GM23248 (cell line): ENCODE results near the gene EPHB3. TPM values are rescaled to one million over a fixed set of nuclear protein-coding genes. Genes with fewer than 3 reads are reported as not detected.

ENCODE experiments used
- DNase-seq: peaks from one replicate; pipeline ENCODE4 v3.0.0-alpha.2; 2015
- H2AFZ ChIP-seq: fragments of 200-600 bp; sonication (generic); 2 replicates; pipeline ENCODE4 v1.6.1; 2016; ENCODE audit warnings: antibody characterized with exemption
- H3F3A ChIP-seq: fragments of 200-600 bp; sonication (generic); 2 replicates; pipeline ENCODE4 v1.6.1; 2016; ENCODE audit warnings: mild to moderate bottlenecking, antibody characterized with exemption, mixed run types; ENCODE audit not compliant: insufficient read depth
- H3K27ac ChIP-seq: fragments of 200-600 bp; sonication (generic); 2 replicates; pipeline ENCODE4 v1.5.1; 2016; ENCODE audit warnings: mild to moderate bottlenecking
- H3K27me3 ChIP-seq: fragments of 200-600 bp; sonication (generic); replicated peaks from 2 replicates; pipeline ENCODE4 v1.6.1; 2016; ENCODE audit warnings: mild to moderate bottlenecking; ENCODE audit not compliant: insufficient read depth
- H3K36me3 ChIP-seq: fragments of 200-600 bp; sonication (generic); 2 replicates; pipeline ENCODE4 v1.6.1; 2016; ENCODE audit warnings: low read depth, mild to moderate bottlenecking
- H3K4me1 ChIP-seq: fragments of 200-600 bp; sonication (generic); 2 replicates; pipeline ENCODE4 v1.6.1; 2016; ENCODE audit warnings: mild to moderate bottlenecking; ENCODE audit not compliant: insufficient read depth
- H3K4me2 ChIP-seq: fragments of 200-600 bp; sonication (generic); one replicate; pipeline ENCODE4 v1.6.1; 2016; ENCODE audit warnings: mild to moderate bottlenecking; ENCODE audit not compliant: unreplicated experiment
- H3K4me3 ChIP-seq: fragments of 200-600 bp; sonication (generic); 2 replicates; pipeline ENCODE4 v1.5.1; 2016; ENCODE audit warnings: mild to moderate bottlenecking
- H3K79me2 ChIP-seq: fragments of 200-600 bp; sonication (generic); 2 replicates; pipeline ENCODE4 v1.6.1; 2016; ENCODE audit warnings: mild to moderate bottlenecking; ENCODE audit not compliant: insufficient read depth
- H3K9ac ChIP-seq: fragments of 200-600 bp; sonication (generic); 2 replicates; pipeline ENCODE4 v1.6.1; 2016; ENCODE audit warnings: mild to moderate bottlenecking
- H3K9me2 ChIP-seq: fragments of 200-600 bp; sonication (generic); 2 replicates; pipeline ENCODE4 v1.6.1; 2016; ENCODE audit warnings: mixed run types, mild to moderate bottlenecking, moderate library complexity; ENCODE audit not compliant: insufficient read depth
- H3K9me3 ChIP-seq: fragments of 200-600 bp; sonication (generic); one replicate; pipeline ENCODE4 v1.6.1; 2017; ENCODE audit warnings: low read depth
- H4K20me1 ChIP-seq: fragments of 200-600 bp; sonication (generic); 2 replicates; pipeline ENCODE4 v1.6.0; 2016; ENCODE audit not compliant: insufficient read depth
- EZH2 ChIP-seq: fragments of 200-600 bp; sonication (generic); IDR thresholded peaks from 2 replicates; pipeline ENCODE4 v1.6.1; 2018; ENCODE audit warnings: antibody characterized with exemption, mild to moderate bottlenecking; ENCODE audit not compliant: insufficient read depth, poor library complexity, severe bottlenecking
- EZH2phosphoT487 ChIP-seq: fragments of 200-600 bp; sonication (generic); IDR thresholded peaks from 2 replicates; pipeline ENCODE4 v1.6.1; 2018; ENCODE audit warnings: antibody characterized with exemption, moderate library complexity, mild to moderate bottlenecking, low read depth; ENCODE audit not compliant: insufficient read depth
- WGBS, 2 experiments: methylation state at CpG; one replicate each; pipeline ENCODE4 v1.1.6; 2015 to 2017; ENCODE audit warnings: low lambda C conversion rate in 2 of 2, low coverage in 1 of 2; ENCODE audit errors: missing lambda C conversion rate in 2 of 2; 5-methylcytosine and 5-hydroxymethylcytosine counted together
- in situ Hi-C: fragments of 300-500 bp; cut with MboI; formaldehyde crosslinking; loops from 2 replicates; pipeline ENCODE4 v1.15.0; 2020
- polyA plus RNA-seq: library from polyadenylated mRNA; unstranded; fragments of >200 nt; fragmentation: Nextera tagmentation; extraction: Ambion mirVana; gene quantifications from 2 replicates; pipeline ENCODE4 v1.2.1, GENCODE V29; 2016
- total RNA-seq: library from RNA; depleted of rRNA; stranded (reverse); fragments of >200 nt; shearing (Covaris generic); gene quantifications from 2 replicates; pipeline ENCODE4 v1.2.3, GENCODE V29; 2014

EPHB3 gene
- total and polyA plus RNA-seq, 2 experiments from 2014 or later = 1.7 to 3.0 TPM

GRCh38 chr3:184523825-184524615 is 37.6 kb upstream of the EPHB3 start:
- H3K4me2 ChIP-seq = no peak overlapping the region
- TF ChIP-seq EZH2 = no peak
- TF ChIP-seq EZH2phosphoT487 = no peak
- peak; percentile 87 for DNase-seq
- H3K79me2 ChIP-seq = no peaks in the 10 kb centered on the region
- H3K4me3 ChIP-seq = no peak overlapping the region
- peaks cover 29% of the 10 kb centered on the region for H3K27me3 ChIP-seq
- H4K20me1 ChIP-seq = no peaks in the 10 kb centered on the region
- H3K4me1 ChIP-seq = peaks cover 17% of the 10 kb centered on the region
- WGBS, 2 experiments = 23 to 24% methylated on average over 7 of the region's 7 CpGs
- no peak overlapping the region for H2AFZ ChIP-seq
- no peak overlapping the region for H3K9ac ChIP-seq
- H3F3A ChIP-seq = no peaks in the 10 kb centered on the region
- H3K36me3 ChIP-seq = no peaks in the 10 kb centered on the region
- H3K9me2 ChIP-seq = no peaks in the 10 kb centered on the region
- no peak overlapping the region for H3K27ac ChIP-seq
- in situ Hi-C loops = loop anchor here (10.0 kb wide), 1 partner anchor 149 kb away; the partner anchor contains the start of gene THPO
- no peaks in the 10 kb centered on the region for H3K9me3 ChIP-seq

- H3K27me3 ChIP-seq = peaks cover 33% of the 10 kb centered on the region
- WGBS, 2 experiments = 0 to 1% methylated on average over 7 of the region's 7 CpGs
- peaks cover 17% of the 10 kb centered on the region for H3K4me1 ChIP-seq
- peak overlapping the region; percentile 48 for H3K9ac ChIP-seq
- H3F3A ChIP-seq = no peaks in the 10 kb centered on the region
- H3K79me2 ChIP-seq = no peaks in the 10 kb centered on the region
- peak overlapping the region; percentile 72 for H3K4me3 ChIP-seq
- in situ Hi-C loops = loop anchor here (10.0 to 25.0 kb wide), 2 partner anchors 150 to 613 kb away; partner anchors contain the start of gene THPO
- H4K20me1 ChIP-seq = no peaks in the 10 kb centered on the region
- H3K9me3 ChIP-seq = no peaks in the 10 kb centered on the region
- TF ChIP-seq EZH2phosphoT487 = no peak
- no peak for TF ChIP-seq EZH2
- no peaks in the 10 kb centered on the region for H3K36me3 ChIP-seq
- DNase-seq = peak; percentile 39
- H3K9me2 ChIP-seq = no peaks in the 10 kb centered on the region
- peak overlapping the region; percentile 90 for H3K4me2 ChIP-seq
- no peak overlapping the region for H3K27ac ChIP-seq
- H2AFZ ChIP-seq = peak overlapping the region; percentile 89
Observed at GRCh38 chr3:184524981-184525336, 36.6 kb upstream of the EPHB3 start.

- no peaks in the 10 kb centered on the region for H3K9me2 ChIP-seq
- no peak overlapping the region for H3K27ac ChIP-seq
- peak; percentile 20 for DNase-seq
- no peaks in the 10 kb centered on the region for H3F3A ChIP-seq
- no peaks in the 10 kb centered on the region for H4K20me1 ChIP-seq
- no peaks in the 10 kb centered on the region for H3K9me3 ChIP-seq
- peak overlapping the region; percentile 72 for H3K4me3 ChIP-seq
- peak overlapping the region; percentile 90 for H3K4me2 ChIP-seq
- H3K4me1 ChIP-seq = peaks cover 17% of the 10 kb centered on the region
- 20 to 23% methylated on average over 42 to 58 of the region's 60 CpGs for WGBS, 2 experiments
- no peak for TF ChIP-seq EZH2phosphoT487
- TF ChIP-seq EZH2 = no peak
- H3K27me3 ChIP-seq = peaks cover 36% of the 10 kb centered on the region
- H2AFZ ChIP-seq = peak overlapping the region; percentile 89
- peak overlapping the region; percentile 48 for H3K9ac ChIP-seq
- H3K79me2 ChIP-seq = no peaks in the 10 kb centered on the region
- no peaks in the 10 kb centered on the region for H3K36me3 ChIP-seq
- in situ Hi-C loops = loop anchor here (10.0 to 25.0 kb wide), 2 partner anchors 151 to 613 kb away; partner anchors contain the start of gene THPO
Observed at GRCh38 chr3:184525337-184526087, 36.1 kb upstream of the EPHB3 start.

- H3K4me3 ChIP-seq = no peak overlapping the region
- H3K4me2 ChIP-seq = no peak overlapping the region
- H2AFZ ChIP-seq = no peak overlapping the region
- no peaks in the 10 kb centered on the region for H3K9me2 ChIP-seq
- WGBS, 2 experiments = 69 to 72% methylated on average over 12 of the region's 12 CpGs
- no peak overlapping the region for H3K27ac ChIP-seq
- H3K4me1 ChIP-seq = peaks cover 17% of the 10 kb centered on the region
- H3K9me3 ChIP-seq = no peaks in the 10 kb centered on the region
- no peaks in the 10 kb centered on the region for H3K36me3 ChIP-seq
- H3F3A ChIP-seq = no peaks in the 10 kb centered on the region
- H3K27me3 ChIP-seq = peaks cover 41% of the 10 kb centered on the region
- H3K79me2 ChIP-seq = no peaks in the 10 kb centered on the region
- in situ Hi-C loops = loop anchor here (10.0 to 25.0 kb wide), 2 partner anchors 151 to 614 kb away; partner anchors contain the start of gene THPO
- TF ChIP-seq EZH2phosphoT487 (no peak), EZH2 (no peak)
- no peak for DNase-seq
- no peak overlapping the region for H3K9ac ChIP-seq
- no peaks in the 10 kb centered on the region for H4K20me1 ChIP-seq
Observed at GRCh38 chr3:184526088-184526433, 35.5 kb upstream of the EPHB3 start.
